ENCODE measurements around the gene NPAS3. TPM values are rescaled to one million over a fixed set of nuclear protein-coding genes. Genes with fewer than 3 reads are reported as not detected.

The NPAS3 gene
- total and polyA plus RNA-seq, 2 of the 8 experiments (the other 6 are each of a cell fraction or from before 2014, with no cell fraction given), result 0.11 to 0.60 TPM

DNA sequence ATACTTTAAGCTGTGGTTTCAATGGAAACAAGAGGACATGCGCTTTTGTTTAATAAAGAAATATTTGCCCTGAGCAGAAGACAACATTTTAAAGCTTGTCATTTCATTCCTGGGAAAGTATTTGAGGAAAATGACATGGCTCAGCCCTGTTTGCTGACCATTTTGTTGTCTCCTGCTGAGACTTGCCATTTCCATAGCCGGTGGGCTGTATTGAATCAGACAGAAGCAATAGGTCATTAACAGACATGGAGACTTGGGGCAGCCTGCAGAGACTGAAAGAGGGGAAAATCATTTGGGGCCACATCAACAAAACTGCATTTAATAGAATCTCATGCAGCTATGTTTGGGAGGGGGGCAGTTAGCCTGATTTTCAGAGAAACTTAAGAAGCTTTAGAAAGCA lies 443.0 kb downstream of the NPAS3 start:
- WGBS, 2 experiments (ENCODE audit: extremely low coverage in 1 of 2, insufficient coverage in 1 of 2, insufficient read length in 1 of 2, insufficient replicate concordance in 2 of 2, low coverage in 1 of 2, low lambda C conversion rate in 2 of 2, missing lambda C conversion rate in 1 of 2), result 65% methylated on average over 2 of the region's 2 CpGs; no CpG with 5 or more reads in 1 of the 2 experiments
- Histone ChIP-seq H3K4me1 (replicated peaks in 1 of 4; ENCODE audit: control insufficient read depth in 3 of 4, insufficient read depth in 4 of 4, low read length in 3 of 4) (no peaks in the 10 kb centered on the region), H4K91ac (replicated peaks; ENCODE audit: insufficient read length, low read length) (no peak overlapping the region), H2BK20ac (ENCODE audit: low read length) (no peak overlapping the region), H2AK5ac (ENCODE audit: low read depth, low read length) (no peak overlapping the region), H4K8ac (ENCODE audit: extremely low read depth, insufficient read depth, low read length) (no peak overlapping the region), H2BK15ac (ENCODE audit: low read length) (no peak overlapping the region), H3K4me3 (ENCODE audit: extremely low read depth in 1 of 4, insufficient read depth in 2 of 4, low read depth in 3 of 4, low read length in 4 of 4) (no peak overlapping the region), H2BK12ac (ENCODE audit: low read depth, low read length) (no peak overlapping the region), H2BK120ac (replicated peaks; ENCODE audit: low read depth, low read length) (no peak overlapping the region), H3K4ac (replicated peaks; ENCODE audit: insufficient read length, low read depth, low read length) (no peak overlapping the region), H3K4me2 (ENCODE audit: insufficient read depth in 1 of 2, low read depth in 2 of 2, low read length in 2 of 2) (no peak overlapping the region), H2AFZ (ENCODE audit: low read length) (no peak overlapping the region), H3K27ac (ENCODE audit: low read depth, low read length) (no peak overlapping the region), H3K23me2 (ENCODE audit: low read depth, low read length) (no peaks in the 10 kb centered on the region), H3K9me3 (ENCODE audit: insufficient read depth in 2 of 2, low read depth in 1 of 2, low read length in 1 of 2) (no peaks in the 10 kb centered on the region), H2BK5ac (ENCODE audit: low read depth, low read length) (no peak overlapping the region), H3K56ac (replicated peaks; ENCODE audit: insufficient read length, low read depth, low read length) (no peak overlapping the region), H3K9ac (replicated peaks in 1 of 4; ENCODE audit: extremely low read depth in 1 of 4, low read depth in 3 of 4, low read length in 3 of 4) (no peak overlapping the region), H3K18ac (ENCODE audit: extremely low read depth, low read length) (no peak overlapping the region), H3K36me3 (ENCODE audit: control insufficient read depth in 2 of 4, insufficient read depth in 4 of 4, low read length in 3 of 4) (no peaks in the 10 kb centered on the region), H3K23ac (ENCODE audit: insufficient read length) (no peak overlapping the region), H3K79me2 (ENCODE audit: control insufficient read depth in 1 of 2, insufficient read depth in 2 of 2, low read length in 2 of 2) (no peaks in the 10 kb centered on the region), H3K79me1 (ENCODE audit: low read depth, low read length) (no peaks in the 10 kb centered on the region), H4K20me1 (replicated peaks in 1 of 2; ENCODE audit: control insufficient read depth in 1 of 2, insufficient read depth in 2 of 2, low read length in 2 of 2) (no peaks in the 10 kb centered on the region), H3K14ac (ENCODE audit: insufficient read length) (no peak overlapping the region), H4K5ac (ENCODE audit: insufficient read length, low read depth, low read length) (no peak overlapping the region), H3K27me3 (replicated peaks in 1 of 4; ENCODE audit: control insufficient read depth in 3 of 4, extremely low read depth in 1 of 4, insufficient read depth in 3 of 4, low read length in 3 of 4) (no peaks in the 10 kb centered on the region)
- DNase-seq (ENCODE audit: low read depth in 1 of 2, low spot score in 2 of 2) (no peak), FAIRE-seq (no peak)
- ChIA-PET CTCF (ENCODE audit: partially characterized antibody) (no interaction called here), POLR2A (ENCODE audit: partially characterized antibody) (interaction anchor here (0.7 kb wide), 1 partner anchor 564 kb away, joined by 3 read pairs; no protein-coding TSS in a partner anchor)

Measured in H1 (cell line).